Endothelial cell of umbilical vein (primary cell): ENCODE data around the gene CX3CR1. TPM values are rescaled to one million over a fixed set of nuclear protein-coding genes. Genes with fewer than 3 reads are reported as not detected.

ENCODE experiments used
- BruUV-seq: library from RNA; stranded (reverse); fragments of 400-500 nt; replicated peaks from 2 replicates; lab custom pipeline; 2021; lab: Mats Ljungman, UMichigan
- CTCF ChIA-PET: fragments of 300-600, 350-600 bp; sonication (Branson Sonifier 250); formaldehyde crosslinking; loops from one replicate; lab custom pipeline; 2021; ENCODE audit warnings: antibody characterized with exemption, inconsistent platforms; lab: Charles Lee
- POLR2A ChIA-PET: fragments of 300-600, 350-600 bp; sonication (Branson Sonifier 250); formaldehyde crosslinking; loops from one replicate; lab custom pipeline; 2021; ENCODE audit warnings: antibody characterized with exemption, inconsistent platforms; lab: Charles Lee
- DNase-seq: peaks from one replicate; pipeline ENCODE4 v3.0.0-alpha.2; 2011; ENCODE audit warnings: low read depth, low spot score
- FAIRE-seq: peaks from 2 replicates; lab custom pipeline; 2011; peaks lifted over from hg19 to GRCh38; lab: Jason Lieb, UNC
- H2AFZ ChIP-seq: 2 replicates; pipeline ENCODE4 v1.6.0; 2012; ENCODE audit warnings: low read depth, low read length, control low read depth, inconsistent platforms
- H3K27ac ChIP-seq: 2 replicates; pipeline ENCODE4 v1.5.1; 2011; ENCODE audit warnings: low read depth, mild to moderate bottlenecking, control low read depth, low read length, moderate library complexity; ENCODE audit not compliant: insufficient read depth
- H3K27me3 ChIP-seq, 2 experiments: 2 replicates each; pipeline versions ENCODE4 v1.6.0 to v1.6.1; 2011; ENCODE audit warnings: low read length in 2 of 2, mixed read lengths in 1 of 2; ENCODE audit not compliant: control insufficient read depth in 2 of 2, insufficient read depth in 2 of 2
- H3K36me3 ChIP-seq, 2 experiments: 2 replicates in 1 of 2; 3 replicates in 1 of 2; pipeline ENCODE4 v1.5.1; 2011; ENCODE audit warnings: low read length in 2 of 2, mild to moderate bottlenecking in 1 of 2, moderate library complexity in 1 of 2; ENCODE audit not compliant: control insufficient read depth in 2 of 2, insufficient read depth in 2 of 2; ENCODE audit errors: extremely low read depth in 1 of 2
- H3K4me1 ChIP-seq: 3 replicates; pipeline ENCODE4 v1.5.1; 2011; ENCODE audit warnings: mild to moderate bottlenecking, low read length; ENCODE audit not compliant: control insufficient read depth, insufficient read depth; ENCODE audit errors: extremely low read depth
- H3K4me2 ChIP-seq: 2 replicates; pipeline ENCODE4 v1.6.1; 2011; ENCODE audit warnings: low read length, control low read depth, mixed read lengths; ENCODE audit not compliant: insufficient read depth
- H3K4me3 ChIP-seq, 3 experiments: fragments of 200-600 bp in 1 of 3; sonication (generic), shearing (Covaris generic) in 1 of 3; replicated peaks in 1 of 3; 2 replicates each; pipeline ENCODE4 v1.5.1; 2011 to 2016; ENCODE audit warnings: control low read depth in 3 of 3, low read length in 3 of 3, mild to moderate bottlenecking in 2 of 3, inconsistent platforms in 1 of 3, low read depth in 1 of 3, moderate library complexity in 1 of 3; ENCODE audit not compliant: insufficient read depth in 1 of 3
- H3K79me2 ChIP-seq: 2 replicates; pipeline ENCODE4 v1.6.0; 2012; ENCODE audit warnings: low read length, inconsistent platforms; ENCODE audit not compliant: control insufficient read depth, insufficient read depth
- H3K9ac ChIP-seq: replicated peaks from 2 replicates; pipeline ENCODE3; 2011; ENCODE audit warnings: low read length, control low read depth; ENCODE audit not compliant: insufficient read depth; ENCODE audit errors: extremely low read depth
- H3K9me1 ChIP-seq: replicated peaks from 3 replicates; pipeline ENCODE4 v1.6.0; 2011; ENCODE audit warnings: mild to moderate bottlenecking, low read length; ENCODE audit not compliant: control insufficient read depth, insufficient read depth; ENCODE audit errors: extremely low read depth
- H3K9me3 ChIP-seq: replicated peaks from 2 replicates; pipeline ENCODE4 v1.5.1; 2012; ENCODE audit warnings: low read length, inconsistent platforms; ENCODE audit not compliant: control insufficient read depth, insufficient read depth
- H4K20me1 ChIP-seq: replicated peaks from 2 replicates; pipeline ENCODE3; 2011; ENCODE audit warnings: mild to moderate bottlenecking, low read length; ENCODE audit not compliant: control insufficient read depth, insufficient read depth; ENCODE audit errors: extremely low read depth
- CTCF ChIP-seq, 2 donors: IDR thresholded peaks; 1 replicate in 1 of 2; 2 replicates in 1 of 2; pipeline ENCODE4 v1.5.1; 2011; ENCODE audit warnings: low read length in 2 of 2, mild to moderate bottlenecking in 2 of 2, moderate library complexity in 2 of 2, control low read depth in 1 of 2, inconsistent platforms in 1 of 2, low read depth in 1 of 2; ENCODE audit not compliant: insufficient read depth in 1 of 2; ENCODE audit errors: extremely low read depth in 1 of 2
- EZH2 ChIP-seq: IDR thresholded peaks from 2 replicates; pipeline ENCODE4 v1.6.1; 2012; ENCODE audit warnings: borderline replicate concordance, low read depth, mild to moderate bottlenecking, moderate library complexity, low read length, inconsistent platforms; ENCODE audit not compliant: severe bottlenecking
- FOS ChIP-seq: IDR thresholded peaks from 2 replicates; pipeline ENCODE4 v1.6.1; 2011; ENCODE audit warnings: mild to moderate bottlenecking, low read length, moderate library complexity, borderline replicate concordance; ENCODE audit not compliant: insufficient read depth
- GATA2 ChIP-seq: IDR thresholded peaks from 2 replicates; pipeline ENCODE4 v1.7.0; 2011; ENCODE audit warnings: low read depth, mild to moderate bottlenecking, moderate library complexity, mixed read lengths, low read length; ENCODE audit not compliant: insufficient read length, insufficient read depth
- JUN ChIP-seq: IDR thresholded peaks from 2 replicates; pipeline ENCODE4 v1.6.1; 2011; ENCODE audit warnings: borderline replicate concordance, low read depth; ENCODE audit not compliant: insufficient read length, insufficient read depth
- MYC ChIP-seq: IDR thresholded peaks from one replicate; pipeline ENCODE4 v1.6.1; 2011; ENCODE audit warnings: mild to moderate bottlenecking, low read depth, low read length
- POLR2A ChIP-seq: IDR thresholded peaks from 2 replicates; pipeline ENCODE4 v1.6.1; 2012; ENCODE audit warnings: low read depth, mild to moderate bottlenecking, control low read depth, low read length
- POLR2AphosphoS5 ChIP-seq: IDR thresholded peaks from 2 replicates; pipeline ENCODE4 v1.6.1; 2012; ENCODE audit warnings: low read depth, mild to moderate bottlenecking, control low read depth, low read length, moderate library complexity; ENCODE audit not compliant: insufficient read depth
- dilution Hi-C: fragments of 300-500 bp; cut with MboI; formaldehyde crosslinking; loops from one replicate; pipeline ENCODE4 v1.15.0; 2019; ENCODE audit warnings: low sequenced_read_pairs; ENCODE audit not compliant: extremely low pct_ligation_motif_present
- intact Hi-C: fragments of 100-400 bp; cut with micrococcal nuclease; formaldehyde crosslinking; loops from one replicate; pipeline ENCODE4 v1.10.0; 2022
- polyA plus RNA-seq, 4 experiments: library from polyadenylated mRNA; depleted of rRNA in 3 of 4; stranded (reverse) in 3 of 4; unstranded in 1 of 4; fragments of >200 nt; gene quantifications; 2 replicates each; pipeline versions ENCODE4 v1.2.1 to v1.2.3, GENCODE V29; 2011 to 2012; ENCODE audit warnings: missing spikeins in 1 of 4
- total RNA-seq: library from RNA; stranded (reverse); gene quantifications from 2 replicates; pipeline ENCODE4 v1.2.3, GENCODE V29; 2021
- TF ChIP-seq, protein P1 (sequence below): IDR thresholded peaks from 2 replicates; pipeline ENCODE4 v1.6.1; 2011; ENCODE audit not compliant: insufficient read depth, insufficient read length

Gene CX3CR1
- total and polyA plus RNA-seq, 2 donors (not counting 3 experiments of a cell fraction or from before 2014, with no cell fraction given): not detected

- no peaks in the 10 kb centered on the region for H3K36me3 ChIP-seq
- dilution Hi-C loops: no loop called here
- H3K27ac ChIP-seq: no peak overlapping the region
- H3K9me1 ChIP-seq: no peaks in the 10 kb centered on the region
- intact Hi-C loops: no loop called here
- no peaks in the 10 kb centered on the region for H3K79me2 ChIP-seq
- H3K27me3 ChIP-seq: no peaks in the 10 kb centered on the region
- no peak overlapping the region for H2AFZ ChIP-seq
- no peaks in the 10 kb centered on the region for H3K4me1 ChIP-seq
- H4K20me1 ChIP-seq: no peaks in the 10 kb centered on the region
- DNase-seq (no peak), FAIRE-seq (no peak)
- TF ChIP-seq GATA2 (no peak), CTCF (IDR thresholded peaks at IDR 0.05; ENCODE audit: extremely low read depth in 1 of 2, insufficient read depth in 1 of 2, low read depth in 1 of 2, low read length in 2 of 2) (no peak), MYC (no peak), POLR2A (no peak), FOS (no peak), EZH2 (no peak), POLR2AphosphoS5 (no peak), JUN (no peak)
- TF ChIP-seq, protein P1, sequence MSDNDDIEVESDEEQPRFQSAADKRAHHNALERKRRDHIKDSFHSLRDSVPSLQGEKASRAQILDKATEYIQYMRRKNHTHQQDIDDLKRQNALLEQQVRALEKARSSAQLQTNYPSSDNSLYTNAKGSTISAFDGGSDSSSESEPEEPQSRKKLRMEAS: no peak
- H3K4me2 ChIP-seq: no peak overlapping the region
- H3K4me3 ChIP-seq: no peak overlapping the region
- ChIA-PET POLR2A (no interaction called here), CTCF (no interaction called here)
- no TSS peak for BruUV-seq
- H3K9me3 ChIP-seq: no peaks in the 10 kb centered on the region
- H3K9ac ChIP-seq: no peak overlapping the region
Observed at GRCh38 chr3:39313289-39313688, 33.5 kb upstream of the CX3CR1 start.
